ENCODE results near the gene MGAT5B.

- no peak for TF ChIP-seq REST (IDR thresholded peaks at IDR 0.05; ENCODE audit: insufficient read depth in 1 of 2, low read depth in 2 of 2, low read length in 2 of 2)
- no peak for TF ChIP-seq POLR2AphosphoS5 (IDR thresholded peaks at IDR 0.05; ENCODE audit: low read depth, low read length)
- TF ChIP-seq SIN3A (IDR thresholded peaks at IDR 0.05; ENCODE audit: borderline replicate concordance, insufficient read depth, low read length): no peak
- no peak for TF ChIP-seq TAF1 (IDR thresholded peaks at IDR 0.05; ENCODE audit: borderline replicate concordance, insufficient read depth, low read length)
Observed at GRCh38 chr17:76981545-76982295, 113.5 kb downstream of the MGAT5B start.

Measured in PFSK-1 (cell line).